OCI-LY7 (cell line): ENCODE measurements around the gene PARD3.

Experiments
- CTCF ChIP-seq: fragments of 200-600 bp; sonication (generic); conservative IDR thresholded peaks from 2 replicates; pipeline ENCODE4 v1.5.1; 2014; ENCODE audit warnings: mild to moderate bottlenecking, antibody characterized with exemption, low read length, moderate library complexity, mixed read lengths
- EZH2phosphoT487 ChIP-seq: fragments of 200-600 bp; sonication (generic); IDR thresholded peaks from 2 replicates; pipeline ENCODE4 v1.6.1; 2018; ENCODE audit warnings: low read depth, borderline replicate concordance, mild to moderate bottlenecking, mixed run types, antibody characterized with exemption, low read length, moderate library complexity, mixed read lengths

GRCh38 chr10:34112171-34112782, 702.8 kb downstream of the PARD3 start:
- TF ChIP-seq CTCF (no peak), EZH2phosphoT487 (no peak)
